NCI-H748 treated with DMSO at 0.1 percent for 48 hours (cell line): ENCODE results near the gene CEP295NL.
"Not testable (repeated sequence)": the region's sequence is repeated elsewhere in the genome, so short reads cannot be mapped to it uniquely, and the experiment has no call there.

Experiments
- DNase-seq: peaks from one replicate; lab custom pipeline; 2025; lab: John Stamatoyannopoulos, UW

CEP295NL gene

GRCh38 chr17:78905116-78905515 is 2.1 kb upstream of the CEP295NL start:
- DNase-seq: no peak

- no peak for DNase-seq
These were observed 1.4 kb upstream of the CEP295NL start for GRCh38 chr17:78904371-78904770.

GRCh38 chr17:78902231-78902630 is 770 bp downstream of the CEP295NL start:
- not testable (repeated sequence) for DNase-seq

GRCh38 chr17:78901806-78902205 is 1.2 kb downstream of the CEP295NL start:
- DNase-seq: no peak

- DNase-seq: no peak
These were observed 2.2 kb downstream of the CEP295NL start for GRCh38 chr17:78900816-78901215.

GRCh38 chr17:78899361-78900260 is 3.4 kb downstream of the CEP295NL start:
- DNase-seq: no peak

- no peak for DNase-seq
These were observed 4.1 kb downstream of the CEP295NL start for GRCh38 chr17:78898947-78899346.

- no peak for DNase-seq
These were observed 4.7 kb downstream of the CEP295NL start for GRCh38 chr17:78898075-78898836.

- DNase-seq: no peak
These were observed 5.3 kb downstream of the CEP295NL start for GRCh38 chr17:78897664-78898047.

- no peak for DNase-seq
These were observed 6.0 kb downstream of the CEP295NL start for GRCh38 chr17:78896834-78897663.

GRCh38 chr17:78896091-78896833 is 6.7 kb downstream of the CEP295NL start:
- DNase-seq: no peak

- no peak for DNase-seq
These were observed 7.7 kb downstream of the CEP295NL start for GRCh38 chr17:78895322-78895721.

GRCh38 chr17:78893684-78894083 is 9.3 kb downstream of the CEP295NL start:
- DNase-seq: no peak

GRCh38 chr17:78892936-78893379 is 10.0 kb downstream of the CEP295NL start:
- DNase-seq: no peak

GRCh38 chr17:78892520-78892919 is 10.5 kb downstream of the CEP295NL start:
- DNase-seq: no peak

- no peak for DNase-seq
These were observed 10.9 kb downstream of the CEP295NL start for GRCh38 chr17:78892062-78892456.

GRCh38 chr17:78891406-78892061 is 11.5 kb downstream of the CEP295NL start:
- no peak for DNase-seq

GRCh38 chr17:78890498-78890897 is 12.5 kb downstream of the CEP295NL start:
- DNase-seq: no peak

- DNase-seq: not testable (repeated sequence)
These were observed 12.9 kb downstream of the CEP295NL start for GRCh38 chr17:78890096-78890495.

- no peak for DNase-seq
These were observed 13.5 kb downstream of the CEP295NL start for GRCh38 chr17:78889531-78889930.
